MM.1S (cell line): ENCODE measurements around the gene ERLEC1.
"Not testable (repeated sequence)": the region's sequence is repeated elsewhere in the genome, so short reads cannot be mapped to it uniquely, and the experiment has no call there.

ENCODE experiments used
- DNase-seq: peaks from one replicate; pipeline ENCODE4 v3.0.0-alpha.2; 2015
- H2AFZ ChIP-seq: fragments of 300-600 bp; sonication (generic); 2 replicates; pipeline ENCODE4 v1.6.0; 2016; ENCODE audit warnings: antibody characterized with exemption, low read length
- H3F3A ChIP-seq: fragments of 300-600 bp; sonication (generic); 2 replicates; pipeline ENCODE4 v1.6.1; 2016; ENCODE audit warnings: mild to moderate bottlenecking, antibody characterized with exemption, low read length, moderate library complexity, mixed read lengths; ENCODE audit not compliant: insufficient read depth
- H3K27ac ChIP-seq: fragments of 300-600 bp; sonication (generic); 2 replicates; pipeline ENCODE4 v1.5.1; 2016; ENCODE audit warnings: mild to moderate bottlenecking, low read length
- H3K27me3 ChIP-seq: fragments of 300-600 bp; sonication (generic); replicated peaks from 2 replicates; pipeline ENCODE4 v1.6.0; 2016; ENCODE audit warnings: low read length; ENCODE audit not compliant: insufficient read depth
- H3K36me3 ChIP-seq: fragments of 300-600 bp; sonication (generic); replicated peaks from 2 replicates; pipeline ENCODE4 v1.6.1; 2016; ENCODE audit warnings: mild to moderate bottlenecking, low read length, mixed read lengths; ENCODE audit not compliant: insufficient read depth
- H3K4me1 ChIP-seq: fragments of 300-600 bp; sonication (generic); 2 replicates; pipeline ENCODE4 v1.6.1; 2016; ENCODE audit warnings: low read length, mixed read lengths
- H3K4me2 ChIP-seq: fragments of 300-600 bp; sonication (generic); 2 replicates; pipeline ENCODE4 v1.6.0; 2016; ENCODE audit warnings: low read depth, low read length
- H3K4me3 ChIP-seq: fragments of 300-600 bp; sonication (generic); 2 replicates; pipeline ENCODE4 v1.5.1; 2016; ENCODE audit warnings: low read length, mixed read lengths
- H3K79me2 ChIP-seq: fragments of 300-600 bp; sonication (generic); 2 replicates; pipeline ENCODE4 v1.6.1; 2016; ENCODE audit warnings: mixed run types, low read length, mixed read lengths
- H3K9ac ChIP-seq: fragments of 300-600 bp; sonication (generic); 2 replicates; pipeline ENCODE4 v1.6.1; 2016; ENCODE audit warnings: low read length, mixed read lengths
- H3K9me2 ChIP-seq: fragments of 300-600 bp; sonication (generic); replicated peaks from 2 replicates; pipeline ENCODE4 v1.6.1; 2016; ENCODE audit warnings: mild to moderate bottlenecking, low read length, mixed read lengths; ENCODE audit not compliant: insufficient read depth
- H3K9me3 ChIP-seq: fragments of 300-600 bp; sonication (generic); replicated peaks from 2 replicates; pipeline ENCODE4 v1.6.1; 2016; ENCODE audit warnings: mild to moderate bottlenecking, low read length, mixed read lengths; ENCODE audit not compliant: insufficient read depth
- H4K20me1 ChIP-seq: fragments of 300-600 bp; sonication (generic); 2 replicates; pipeline ENCODE4 v1.6.1; 2016; ENCODE audit warnings: mild to moderate bottlenecking, low read length, moderate library complexity, mixed read lengths; ENCODE audit not compliant: insufficient read depth
- CTCF ChIP-seq: fragments of 300-600 bp; sonication (generic); IDR thresholded peaks from 2 replicates; pipeline ENCODE4 v1.5.1; 2016; ENCODE audit warnings: antibody characterized with exemption, low read length, mixed read lengths
- EZH2 ChIP-seq: fragments of 300-600 bp; sonication (generic); optimal IDR thresholded peaks from 2 replicates; pipeline ENCODE3; 2017; ENCODE audit warnings: low read depth, mild to moderate bottlenecking, antibody characterized with exemption, low read length, mixed read lengths
- EZH2phosphoT487 ChIP-seq: fragments of 300-600 bp; sonication (generic); IDR thresholded peaks from 2 replicates; pipeline ENCODE4 v1.6.1; 2018; ENCODE audit warnings: antibody characterized with exemption, low read length

ERLEC1 gene

DNA sequence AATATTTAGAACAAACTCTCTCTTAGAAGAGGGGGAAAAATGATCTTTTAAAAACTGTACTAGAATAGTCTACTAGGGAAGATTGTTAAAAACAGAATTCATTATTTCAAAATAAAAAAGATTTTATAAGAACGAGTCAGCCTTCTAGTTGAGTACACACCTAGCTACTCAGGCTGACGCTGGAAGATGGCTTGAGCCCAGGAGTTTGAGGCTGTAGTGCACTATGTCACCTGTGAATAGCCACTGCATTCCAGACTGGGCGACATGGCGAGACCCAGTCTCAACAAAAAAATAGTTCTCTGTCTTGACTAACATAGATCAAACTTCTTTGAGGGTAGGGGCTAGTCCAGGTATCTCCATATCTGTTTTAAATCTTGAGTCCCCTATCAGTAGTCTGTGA is 33.9 kb downstream of the ERLEC1 start:
- Histone ChIP-seq H4K20me1 (no peaks in the 10 kb centered on the region), H3K9ac (no peak overlapping the region), H3K79me2 (no peaks in the 10 kb centered on the region), H3K4me2 (no peak overlapping the region), H2AFZ (no peak overlapping the region), H3K4me1 (no peaks in the 10 kb centered on the region), H3K27ac (no peak overlapping the region), H3K27me3 (no peaks in the 10 kb centered on the region), H3F3A (no peaks in the 10 kb centered on the region), H3K36me3 (no peaks in the 10 kb centered on the region), H3K9me3 (no peaks in the 10 kb centered on the region), H3K4me3 (no peak overlapping the region), H3K9me2 (no peaks in the 10 kb centered on the region)
- DNase-seq = no peak
- TF ChIP-seq CTCF (no peak), EZH2phosphoT487 (no peak), EZH2 (no peak)

DNA sequence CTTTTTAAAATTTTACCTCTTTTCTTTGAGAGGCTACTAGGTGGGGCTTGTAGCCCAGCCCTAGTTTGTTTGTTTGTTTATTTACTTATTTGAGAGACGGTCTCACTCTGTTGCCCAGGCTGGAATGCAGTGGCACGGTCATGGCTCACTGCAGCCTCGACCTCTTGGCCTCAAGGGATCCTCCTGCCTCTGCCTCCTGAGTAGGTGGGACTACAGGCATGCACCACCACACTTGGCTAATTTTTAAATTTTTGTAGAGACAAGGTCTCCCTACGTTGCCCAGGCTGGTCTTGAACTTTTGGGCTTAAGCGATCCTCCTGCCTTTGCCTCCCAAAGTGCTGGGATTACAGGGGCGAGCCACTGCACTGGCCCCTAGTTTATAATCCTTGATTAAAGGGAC is 35.0 kb downstream of the ERLEC1 start:
- H3K36me3 ChIP-seq = no peaks in the 10 kb centered on the region
- no peak for DNase-seq

DNA sequence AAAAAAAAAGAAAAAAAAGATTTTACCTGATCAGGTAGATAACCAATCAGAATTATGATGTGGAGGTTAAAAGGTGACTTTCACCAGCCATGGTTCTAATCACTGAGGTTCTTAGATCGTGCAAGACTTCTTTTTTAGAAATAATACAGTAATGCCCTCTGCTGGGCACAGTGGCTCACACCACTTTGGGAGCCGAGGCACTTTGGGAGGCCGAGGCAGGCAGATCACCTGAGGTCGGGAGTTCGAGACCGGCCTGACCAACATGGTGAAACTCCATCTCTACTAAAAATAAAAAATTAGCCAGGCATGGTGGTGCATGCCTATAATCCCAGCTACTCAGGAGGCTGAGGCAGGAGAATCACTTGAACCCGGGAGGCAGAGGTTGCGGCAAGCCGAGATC is 36.8 kb downstream of the ERLEC1 start:
- not testable (repeated sequence) for H3K9me2 ChIP-seq, H3K9me3 ChIP-seq, H3F3A ChIP-seq, H3K27me3 ChIP-seq, H3K36me3 ChIP-seq, H3K27ac ChIP-seq, H3K9ac ChIP-seq, H2AFZ ChIP-seq, DNase-seq, H3K4me2 ChIP-seq, H3K79me2 ChIP-seq, H3K4me1 ChIP-seq, H4K20me1 ChIP-seq, H3K4me3 ChIP-seq
- TF ChIP-seq CTCF = 0 out of 2 replicates have a peak, but pooled peaks have one; percentile 11

More for the DNA sequence above, 35.0 kb downstream of the ERLEC1 start:
- no peaks in the 10 kb centered on the region for H4K20me1 ChIP-seq
- no peaks in the 10 kb centered on the region for H3K79me2 ChIP-seq
- H3K9ac ChIP-seq = no peak overlapping the region
- H3K9me2 ChIP-seq = no peaks in the 10 kb centered on the region
- TF ChIP-seq EZH2phosphoT487 (no peak), EZH2 (no peak), CTCF (no peak)
- no peak overlapping the region for H2AFZ ChIP-seq
- no peaks in the 10 kb centered on the region for H3K4me1 ChIP-seq
- no peaks in the 10 kb centered on the region for H3F3A ChIP-seq
- no peak overlapping the region for H3K4me3 ChIP-seq
- no peak overlapping the region for H3K27ac ChIP-seq
- no peaks in the 10 kb centered on the region for H3K9me3 ChIP-seq
- H3K27me3 ChIP-seq = no peaks in the 10 kb centered on the region
- H3K4me2 ChIP-seq = no peak overlapping the region

DNA sequence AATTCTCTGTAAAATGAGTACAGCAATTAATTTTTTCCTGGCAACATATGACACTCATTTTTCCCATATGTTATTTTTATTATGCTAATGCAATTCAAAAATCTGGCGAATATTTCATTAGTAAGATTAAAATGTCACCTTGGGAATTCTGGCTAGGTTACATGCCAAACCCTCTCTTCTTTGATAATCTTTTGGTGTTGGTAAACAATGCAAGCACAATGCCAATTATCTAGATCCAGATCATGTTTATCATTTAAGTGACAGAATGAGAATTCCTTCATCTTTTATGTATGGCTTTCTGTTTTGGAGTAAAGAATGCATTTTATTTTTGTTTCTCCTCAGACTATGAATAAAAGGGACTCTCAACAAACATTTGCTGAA is 39.2 kb downstream of the ERLEC1 start:
- no peak for TF ChIP-seq EZH2phosphoT487
- no peak for TF ChIP-seq CTCF
- H3K9me3 ChIP-seq = no peaks in the 10 kb centered on the region
- no peak overlapping the region for H3K4me3 ChIP-seq

More for the DNA sequence above, 39.2 kb downstream of the ERLEC1 start:
- Histone ChIP-seq H3K79me2 (no peaks in the 10 kb centered on the region), H4K20me1 (no peaks in the 10 kb centered on the region), H3K27ac (no peak overlapping the region), H3K36me3 (no peaks in the 10 kb centered on the region), H2AFZ (no peak overlapping the region), H3K4me2 (no peak overlapping the region), H3K4me1 (no peaks in the 10 kb centered on the region), H3K9me2 (no peaks in the 10 kb centered on the region), H3F3A (no peaks in the 10 kb centered on the region), H3K27me3 (no peaks in the 10 kb centered on the region), H3K9ac (no peak overlapping the region)
- no peak for DNase-seq
